ENCODE measurements around the gene SLC13A5. TPM values are rescaled to one million over a fixed set of nuclear protein-coding genes. Genes with fewer than 3 reads are reported as not detected.

SLC13A5 gene
- polyA plus RNA-seq, 1 of the 3 experiments (the other 2 are of a cell fraction): not detected

GRCh38 chr17:6681176-6681575 is 32.0 kb downstream of the SLC13A5 start:
- Histone ChIP-seq H3K79me2 (ENCODE audit: insufficient read depth) (no peaks in the 10 kb centered on the region), H2AFZ (ENCODE audit: low read depth) (no peak overlapping the region), H3K36me3 (replicated peaks in 1 of 2; ENCODE audit: control insufficient read depth in 1 of 2, insufficient read depth in 2 of 2, low read length in 1 of 2) (no peaks in the 10 kb centered on the region), H3K4me1 (ENCODE audit: control insufficient read depth in 1 of 2, insufficient read depth in 2 of 2, low read depth in 1 of 2, low read length in 1 of 2) (no peaks in the 10 kb centered on the region), H3K9me3 (no peaks in the 10 kb centered on the region), H3K9me2 (no peaks in the 10 kb centered on the region), H3K27me3 (ENCODE audit: insufficient read depth) (peaks cover 83% of the 10 kb centered on the region), H4K20me1 (ENCODE audit: insufficient read depth) (no peaks in the 10 kb centered on the region), H3F3A (replicated peaks; ENCODE audit: insufficient read depth) (no peaks in the 10 kb centered on the region), H3K4me2 (no peak overlapping the region), H3K27ac (ENCODE audit: low read depth in 2 of 2, low read length in 1 of 2) (no peak overlapping the region), H3K9ac (no peak overlapping the region), H3K4me3 (ENCODE audit: low read depth in 2 of 2, low read length in 1 of 2) (no peak overlapping the region)
- DNase-seq: no peak
- TF ChIP-seq EP300 (IDR thresholded peaks at IDR 0.05; ENCODE audit: borderline replicate concordance in 1 of 2, low read depth in 1 of 2, low read length in 1 of 2): no peak
- no peak for TF ChIP-seq JUND (IDR thresholded peaks at IDR 0.05)
- TF ChIP-seq REST (IDR thresholded peaks at IDR 0.05; ENCODE audit: low read depth, low read length): no peak
- no peak for TF ChIP-seq POLR2AphosphoS5 (IDR thresholded peaks at IDR 0.05; ENCODE audit: low read depth, low read length)
- no peak for TF ChIP-seq USF2 (IDR thresholded peaks at IDR 0.05; ENCODE audit: borderline replicate concordance, low read depth, low read length)
- TF ChIP-seq TCF12 (IDR thresholded peaks at IDR 0.05): no peak
- TF ChIP-seq RXRA (IDR thresholded peaks at IDR 0.05; ENCODE audit: borderline replicate concordance, low read depth): no peak
- TF ChIP-seq RCOR1 (IDR thresholded peaks at IDR 0.05; ENCODE audit: low read length): no peak
- TF ChIP-seq TEAD4 (IDR thresholded peaks at IDR 0.05; ENCODE audit: borderline replicate concordance, insufficient read depth): no peak
- TF ChIP-seq SMC3 (IDR thresholded peaks at IDR 0.05; ENCODE audit: low read depth, low read length): no peak
- TF ChIP-seq GABPA (IDR thresholded peaks at IDR 0.05; ENCODE audit: low read depth): no peak
- no peak for TF ChIP-seq CHD2 (IDR thresholded peaks at IDR 0.05; ENCODE audit: low read length, partially characterized antibody)
- no peak for TF ChIP-seq ELF1 (IDR thresholded peaks at IDR 0.05)
- no peak for TF ChIP-seq RAD21 (IDR thresholded peaks at IDR 0.05; ENCODE audit: low read length)
- TF ChIP-seq NFIC (IDR thresholded peaks at IDR 0.05; ENCODE audit: borderline replicate concordance): no peak
- POLR2A ChIA-PET: no interaction called here
- 7% methylated on average over 4 of the region's 4 CpGs for WGBS (ENCODE audit: low lambda C conversion rate)
- CTCF ChIA-PET: interaction anchor here (1.4 kb wide), 1 partner anchor 15 kb away, joined by 7 read pairs; no protein-coding TSS in a partner anchor

DNA sequence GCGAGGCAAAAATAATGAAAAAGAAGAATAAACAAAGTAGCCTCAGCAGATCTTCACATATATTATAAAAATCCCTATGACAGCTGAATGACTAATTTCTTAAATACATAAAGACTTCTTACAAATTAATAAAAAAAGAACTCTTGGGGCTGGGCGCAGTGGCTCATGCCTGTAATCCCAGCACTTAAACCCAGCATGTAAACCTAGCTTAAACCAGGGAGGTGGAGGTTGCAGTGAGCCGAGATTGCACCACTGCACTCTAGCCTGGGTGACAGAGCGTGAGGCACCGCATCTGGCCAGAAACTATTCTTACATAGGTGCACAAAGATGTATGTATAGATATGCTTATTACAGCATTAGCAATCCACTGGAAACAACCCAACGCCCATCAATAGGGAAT is 33.9 kb downstream of the SLC13A5 start:
- CTCF ChIA-PET: interaction anchor here (0.9 to 1.6 kb wide), 2 partner anchors 13 to 52 kb away, joined by 3 to 5 read pairs; no protein-coding TSS in a partner anchor
- TF ChIP-seq TCF12 (IDR thresholded peaks at IDR 0.05) (no peak), REST (IDR thresholded peaks at IDR 0.05; ENCODE audit: low read depth, low read length) (no peak), ELF1 (IDR thresholded peaks at IDR 0.05) (no peak), TEAD4 (IDR thresholded peaks at IDR 0.05; ENCODE audit: borderline replicate concordance, insufficient read depth) (no peak), RAD21 (IDR thresholded peaks at IDR 0.05; ENCODE audit: low read length) (no peak), GABPA (IDR thresholded peaks at IDR 0.05; ENCODE audit: low read depth) (no peak), SMC3 (IDR thresholded peaks at IDR 0.05; ENCODE audit: low read depth, low read length) (no peak), FOSL2 (IDR thresholded peaks at IDR 0.05; ENCODE audit: borderline replicate concordance, low read depth) (no peak)
- TF ChIP-seq, protein P1, sequence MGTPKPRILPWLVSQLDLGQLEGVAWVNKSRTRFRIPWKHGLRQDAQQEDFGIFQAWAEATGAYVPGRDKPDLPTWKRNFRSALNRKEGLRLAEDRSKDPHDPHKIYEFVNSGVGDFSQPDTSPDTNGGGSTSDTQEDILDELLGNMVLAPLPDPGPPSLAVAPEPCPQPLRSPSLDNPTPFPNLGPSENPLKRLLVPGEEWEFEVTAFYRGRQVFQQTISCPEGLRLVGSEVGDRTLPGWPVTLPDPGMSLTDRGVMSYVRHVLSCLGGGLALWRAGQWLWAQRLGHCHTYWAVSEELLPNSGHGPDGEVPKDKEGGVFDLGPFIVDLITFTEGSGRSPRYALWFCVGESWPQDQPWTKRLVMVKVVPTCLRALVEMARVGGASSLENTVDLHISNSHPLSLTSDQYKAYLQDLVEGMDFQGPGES (IDR thresholded peaks at IDR 0.05; ENCODE audit: low read depth, low read length): no peak

More for the DNA sequence above, 33.9 kb downstream of the SLC13A5 start:
- no peaks in the 10 kb centered on the region for H3K36me3 ChIP-seq (replicated peaks in 1 of 2; ENCODE audit: control insufficient read depth in 1 of 2, insufficient read depth in 2 of 2, low read length in 1 of 2)
- POLR2A ChIA-PET: no interaction called here
- no peaks in the 10 kb centered on the region for H3K9me3 ChIP-seq
- H3K27ac ChIP-seq (ENCODE audit: low read depth in 2 of 2, low read length in 1 of 2): no peak overlapping the region
- H3K4me3 ChIP-seq (ENCODE audit: low read depth in 2 of 2, low read length in 1 of 2): no peak overlapping the region
- H3F3A ChIP-seq (replicated peaks; ENCODE audit: insufficient read depth): no peaks in the 10 kb centered on the region
- H3K9me2 ChIP-seq: no peaks in the 10 kb centered on the region
- H3K4me1 ChIP-seq (ENCODE audit: control insufficient read depth in 1 of 2, insufficient read depth in 2 of 2, low read depth in 1 of 2, low read length in 1 of 2): no peaks in the 10 kb centered on the region
- DNase-seq: no peak
- H2AFZ ChIP-seq (ENCODE audit: low read depth): no peak overlapping the region
- H3K4me2 ChIP-seq: no peak overlapping the region
- peaks cover 77% of the 10 kb centered on the region for H3K27me3 ChIP-seq (ENCODE audit: insufficient read depth)
- WGBS (ENCODE audit: low lambda C conversion rate): 6% methylated on average over 6 of the region's 6 CpGs
- no peaks in the 10 kb centered on the region for H3K79me2 ChIP-seq (ENCODE audit: insufficient read depth)
- H4K20me1 ChIP-seq (ENCODE audit: insufficient read depth): no peaks in the 10 kb centered on the region
- H3K9ac ChIP-seq: no peak overlapping the region

All from SK-N-SH (cell line).